Gastroesophageal sphincter (tissue), 4 donors: ENCODE results near the gene TOLLIP. TPM values are rescaled to one million over a fixed set of nuclear protein-coding genes. Genes with fewer than 3 reads are reported as not detected.
"Not testable (repeated sequence)": the region's sequence is repeated elsewhere in the genome, so short reads cannot be mapped to it uniquely, and the experiment has no call there.

ENCODE experiments used
- ATAC-seq: fragments of 150-250 bp; one replicate; pipeline ENCODE4 v1.9.1; 2016; ENCODE audit warnings: mild to moderate bottlenecking, moderate library complexity
- H3K27ac ChIP-seq, 4 donors: fragments of 200-600 bp; sonication (generic) in 3 of 4; 1 replicate in 3 of 4; 2 replicates in 1 of 4; pipeline ENCODE4 v1.5.1; 2016 to 2019
- H3K27me3 ChIP-seq: fragments of 200-600 bp; sonication (generic); one replicate; pipeline ENCODE4 v1.5.1; 2019
- H3K36me3 ChIP-seq, 2 donors: fragments of 200-600 bp; sonication (generic); one replicate each; pipeline ENCODE4 v1.5.1; 2019; ENCODE audit warnings: control low read depth in 1 of 2
- H3K4me1 ChIP-seq, 3 donors: fragments of 200-600 bp; sonication (generic); 1 replicate in 2 of 3; 2 replicates in 1 of 3; pipeline ENCODE4 v1.5.1; 2016 to 2019; ENCODE audit warnings: control low read depth in 2 of 3
- H3K4me3 ChIP-seq, 2 donors: fragments of 200-600 bp; sonication (generic); one replicate each; pipeline ENCODE4 v1.5.1; 2019; ENCODE audit warnings: mild to moderate bottlenecking in 1 of 2, moderate library complexity in 1 of 2
- H3K9me3 ChIP-seq, 3 donors: fragments of 200-600 bp; sonication (generic); one replicate each; pipeline ENCODE4 v1.5.1; 2017 to 2019; ENCODE audit warnings: control low read depth in 2 of 3
- EP300 ChIP-seq: sonication (generic); formaldehyde crosslinking; IDR thresholded peaks from one replicate; pipeline ENCODE4 v1.6.1; 2017; ENCODE audit warnings: antibody characterized with exemption, mild to moderate bottlenecking
- POLR2A ChIP-seq, 2 donors: fragments of 450-650 bp; IDR thresholded peaks; one replicate each; pipeline ENCODE4 v1.6.1; 2017; ENCODE audit warnings: antibody characterized with exemption in 2 of 2, mild to moderate bottlenecking in 2 of 2, moderate library complexity in 1 of 2
- POLR2AphosphoS5 ChIP-seq: sonication (generic); formaldehyde crosslinking; IDR thresholded peaks from one replicate; pipeline ENCODE4 v1.6.1; 2017; ENCODE audit warnings: antibody characterized with exemption
- WGBS, 2 donors: methylation state at CpG; one replicate each; pipeline ENCODE4 v1.1.5; 2018; ENCODE audit warnings: low coverage in 1 of 2; 5-methylcytosine and 5-hydroxymethylcytosine counted together
- total RNA-seq, 4 donors: library from RNA; depleted of rRNA; stranded (reverse); fragments of >200 nt; gene quantifications; one replicate each; pipeline ENCODE4 v1.1.0, GENCODE V29; 2016
- TF ChIP-seq, protein P1 (sequence below), 4 experiments: fragments of 200-600 bp in 2 of 4; fragments of 450-650 bp in 2 of 4; sonication (generic) in 1 of 4; IDR thresholded peaks; one replicate each; pipeline ENCODE4 v1.5.1; 2017 to 2019; ENCODE audit warnings: antibody characterized with exemption in 4 of 4, mild to moderate bottlenecking in 2 of 4, moderate library complexity in 2 of 4

Gene TOLLIP
- total RNA-seq, 4 donors from 2014 or later: 42.3 to 70.6 (median 49.1) TPM

DNA sequence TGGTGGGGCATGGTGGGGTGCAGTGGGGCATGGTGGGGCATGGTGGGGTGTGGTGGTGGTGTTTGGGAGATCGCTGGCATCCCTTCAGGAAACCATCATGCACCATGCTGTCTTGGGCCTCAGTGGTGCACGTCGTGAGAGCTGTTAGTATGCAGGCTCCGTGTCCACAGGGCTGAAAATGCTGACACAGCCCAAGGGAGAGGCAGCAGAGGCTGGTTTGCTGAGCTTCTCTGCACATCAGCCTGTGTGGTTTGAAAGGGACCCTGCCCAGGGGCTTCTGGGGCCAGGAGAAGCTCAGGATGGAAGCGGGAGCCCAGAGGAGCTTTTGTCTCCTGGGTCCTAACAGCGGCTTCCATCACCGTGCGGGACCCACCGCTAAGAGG lies 56.3 kb downstream of the TOLLIP start:
- H3K4me3 ChIP-seq: no peak overlapping the region

DNA sequence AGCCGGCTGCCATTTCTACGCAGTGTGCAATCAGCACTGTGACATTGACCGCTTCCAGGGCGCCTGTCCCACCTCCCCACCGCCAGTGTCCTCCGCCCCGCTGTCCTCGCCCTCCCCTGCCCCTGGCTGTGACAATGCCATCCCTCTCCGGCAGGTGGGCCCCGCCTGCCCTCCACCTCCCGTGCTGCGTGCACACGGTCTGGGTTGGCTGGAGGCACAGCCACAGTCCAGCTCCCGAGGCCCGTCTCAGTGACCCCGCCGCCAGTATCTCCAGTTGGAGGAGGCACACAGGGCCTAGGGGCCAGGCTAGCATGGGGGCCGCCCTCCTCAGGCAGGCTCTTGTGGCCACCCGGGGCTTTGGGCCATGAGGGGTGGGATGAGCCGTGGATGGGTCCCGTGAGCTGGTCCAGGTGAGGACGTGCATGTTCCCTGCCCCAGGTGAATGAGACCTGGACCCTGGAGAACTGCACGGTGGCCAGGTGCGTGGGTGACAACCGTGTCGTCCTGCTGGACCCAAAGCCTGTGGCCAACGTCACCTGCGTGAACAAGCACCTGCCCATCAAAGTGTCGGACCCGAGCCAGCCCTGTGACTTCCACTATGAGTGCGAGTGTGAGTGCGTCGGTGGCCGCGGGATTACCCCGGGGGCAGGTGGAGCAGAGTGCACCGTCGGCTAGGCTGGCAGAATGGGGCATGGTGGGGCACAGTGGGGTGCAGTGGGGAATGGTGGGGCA lies 56.9 kb downstream of the TOLLIP start:
- no peaks in the 10 kb centered on the region for H3K4me1 ChIP-seq
- 93% methylated on average over 3 of the region's 38 CpGs; no CpG with 5 or more reads in 1 of the 2 donors for WGBS, 2 donors
- no peaks in the 10 kb centered on the region for H3K27me3 ChIP-seq
- no peak for ATAC-seq
- TF ChIP-seq POLR2A (IDR thresholded peaks at IDR 0.05) (no peak), EP300 (no peak), POLR2AphosphoS5 (no peak)
- TF ChIP-seq, protein P1, sequence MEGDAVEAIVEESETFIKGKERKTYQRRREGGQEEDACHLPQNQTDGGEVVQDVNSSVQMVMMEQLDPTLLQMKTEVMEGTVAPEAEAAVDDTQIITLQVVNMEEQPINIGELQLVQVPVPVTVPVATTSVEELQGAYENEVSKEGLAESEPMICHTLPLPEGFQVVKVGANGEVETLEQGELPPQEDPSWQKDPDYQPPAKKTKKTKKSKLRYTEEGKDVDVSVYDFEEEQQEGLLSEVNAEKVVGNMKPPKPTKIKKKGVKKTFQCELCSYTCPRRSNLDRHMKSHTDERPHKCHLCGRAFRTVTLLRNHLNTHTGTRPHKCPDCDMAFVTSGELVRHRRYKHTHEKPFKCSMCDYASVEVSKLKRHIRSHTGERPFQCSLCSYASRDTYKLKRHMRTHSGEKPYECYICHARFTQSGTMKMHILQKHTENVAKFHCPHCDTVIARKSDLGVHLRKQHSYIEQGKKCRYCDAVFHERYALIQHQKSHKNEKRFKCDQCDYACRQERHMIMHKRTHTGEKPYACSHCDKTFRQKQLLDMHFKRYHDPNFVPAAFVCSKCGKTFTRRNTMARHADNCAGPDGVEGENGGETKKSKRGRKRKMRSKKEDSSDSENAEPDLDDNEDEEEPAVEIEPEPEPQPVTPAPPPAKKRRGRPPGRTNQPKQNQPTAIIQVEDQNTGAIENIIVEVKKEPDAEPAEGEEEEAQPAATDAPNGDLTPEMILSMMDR (IDR thresholded peaks at IDR 0.05): no peak
- H3K4me3 ChIP-seq: no peak overlapping the region
- H3K27ac ChIP-seq: no peak overlapping the region
- H3K9me3 ChIP-seq: no peaks in the 10 kb centered on the region
- H3K36me3 ChIP-seq: no peaks in the 10 kb centered on the region

More for the DNA sequence above, 56.3 kb downstream of the TOLLIP start:
- ATAC-seq: no peak
- Histone ChIP-seq H3K36me3 (no peaks in the 10 kb centered on the region), H3K27ac (no peak overlapping the region), H3K4me1 (no peaks in the 10 kb centered on the region), H3K9me3 (no peaks in the 10 kb centered on the region), H3K27me3 (no peaks in the 10 kb centered on the region)
- TF ChIP-seq EP300: no peak
- no peak for TF ChIP-seq POLR2A (IDR thresholded peaks at IDR 0.05)
- TF ChIP-seq, protein P1 (IDR thresholded peaks at IDR 0.05): no peak
- TF ChIP-seq POLR2AphosphoS5: no peak
- WGBS, 2 donors: no CpG with 5 or more reads among the region's 9 CpGs

GRCh38 chr11:1251236-1251770 lies 58.1 kb downstream of the TOLLIP start:
- no peak overlapping the region for H3K4me3 ChIP-seq

GRCh38 chr11:1250411-1250810 lies 59.0 kb downstream of the TOLLIP start:
- ATAC-seq, H3K36me3 ChIP-seq, H3K9me3 ChIP-seq, H3K27me3 ChIP-seq, H3K4me3 ChIP-seq, H3K4me1 ChIP-seq, H3K27ac ChIP-seq: not testable (repeated sequence)
- WGBS, 2 donors: 85% methylated on average over 4 of the region's 12 CpGs; no CpG with 5 or more reads in 1 of the 2 donors

More at GRCh38 chr11:1251236-1251770, 58.1 kb downstream of the TOLLIP start:
- Histone ChIP-seq H3K27me3 (no peaks in the 10 kb centered on the region), H3K27ac (no peak overlapping the region), H3K36me3 (no peaks in the 10 kb centered on the region), H3K9me3 (no peaks in the 10 kb centered on the region), H3K4me1 (no peaks in the 10 kb centered on the region)
- TF ChIP-seq, protein P1 (IDR thresholded peaks at IDR 0.05): no peak
- no peak for TF ChIP-seq POLR2AphosphoS5
- no peak for TF ChIP-seq POLR2A (IDR thresholded peaks at IDR 0.05)
- TF ChIP-seq EP300: no peak
- WGBS, 2 donors: 95% methylated on average over 4 to 12 of the region's 16 CpGs
- no peak for ATAC-seq

GRCh38 chr11:1248951-1249350 lies 60.5 kb downstream of the TOLLIP start:
- not testable (repeated sequence) for H3K4me1 ChIP-seq, H3K4me3 ChIP-seq, H3K27me3 ChIP-seq, ATAC-seq, H3K9me3 ChIP-seq, H3K27ac ChIP-seq, H3K36me3 ChIP-seq
- WGBS, 2 donors: 100% methylated on average over 4 of the region's 18 CpGs; no CpG with 5 or more reads in 1 of the 2 donors

- not testable (repeated sequence) for H3K4me1 ChIP-seq, H3K27ac ChIP-seq, H3K9me3 ChIP-seq, H3K4me3 ChIP-seq, H3K27me3 ChIP-seq, H3K36me3 ChIP-seq, ATAC-seq
- WGBS, 2 donors: no CpG with 5 or more reads among the region's 14 CpGs
Measured at GRCh38 chr11:1247026-1247425, 62.4 kb downstream of the TOLLIP start.

DNA sequence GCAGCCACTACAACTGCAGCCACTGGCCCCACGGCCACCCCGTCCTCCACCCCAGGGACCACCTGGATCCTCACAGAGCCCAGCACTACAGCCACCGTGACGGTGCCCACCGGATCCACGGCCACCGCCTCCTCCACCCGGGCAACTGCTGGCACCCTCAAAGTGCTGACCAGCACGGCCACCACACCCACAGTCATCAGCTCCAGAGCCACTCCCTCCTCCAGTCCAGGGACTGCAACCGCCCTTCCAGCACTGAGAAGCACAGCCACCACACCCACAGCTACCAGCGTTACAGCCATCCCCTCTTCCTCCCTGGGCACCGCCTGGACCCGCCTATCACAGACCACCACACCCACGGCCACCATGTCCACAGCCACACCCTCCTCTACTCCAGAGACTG lies 63.1 kb downstream of the TOLLIP start:
- H3K27me3 ChIP-seq, H3K4me3 ChIP-seq, H3K4me1 ChIP-seq, H3K36me3 ChIP-seq, H3K9me3 ChIP-seq, ATAC-seq, H3K27ac ChIP-seq: not testable (repeated sequence)
- 97 to 100% methylated on average over 1 to 6 of the region's 14 CpGs for WGBS, 2 donors

- WGBS, 2 donors: 90 to 100% methylated on average over 1 to 6 of the region's 14 CpGs
Measured at GRCh38 chr11:1245717-1246116, 63.7 kb downstream of the TOLLIP start.

DNA sequence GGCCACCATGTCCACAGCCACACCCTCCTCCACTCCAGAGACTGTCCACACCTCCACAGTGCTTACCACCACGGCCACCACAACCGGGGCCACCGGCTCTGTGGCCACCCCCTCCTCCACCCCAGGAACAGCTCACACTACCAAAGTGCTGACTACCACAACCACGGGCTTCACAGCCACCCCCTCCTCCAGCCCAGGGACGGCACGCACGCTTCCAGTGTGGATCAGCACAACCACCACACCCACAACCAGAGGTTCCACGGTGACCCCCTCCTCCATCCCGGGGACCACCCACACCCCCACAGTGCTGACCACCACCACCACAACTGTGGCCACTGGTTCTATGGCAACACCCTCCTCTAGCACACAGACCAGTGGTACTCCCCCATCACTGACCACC lies 64.9 kb downstream of the TOLLIP start:
- ATAC-seq, H3K36me3 ChIP-seq, H3K27me3 ChIP-seq, H3K27ac ChIP-seq, H3K4me1 ChIP-seq, H3K9me3 ChIP-seq, H3K4me3 ChIP-seq: not testable (repeated sequence)
- 97% methylated on average over 5 of the region's 9 CpGs; no CpG with 5 or more reads in 1 of the 2 donors for WGBS, 2 donors

More at GRCh38 chr11:1245717-1246116, 63.7 kb downstream of the TOLLIP start:
- not testable (repeated sequence) for H3K36me3 ChIP-seq, H3K27me3 ChIP-seq, H3K9me3 ChIP-seq, H3K27ac ChIP-seq, H3K4me3 ChIP-seq, H3K4me1 ChIP-seq, ATAC-seq

DNA sequence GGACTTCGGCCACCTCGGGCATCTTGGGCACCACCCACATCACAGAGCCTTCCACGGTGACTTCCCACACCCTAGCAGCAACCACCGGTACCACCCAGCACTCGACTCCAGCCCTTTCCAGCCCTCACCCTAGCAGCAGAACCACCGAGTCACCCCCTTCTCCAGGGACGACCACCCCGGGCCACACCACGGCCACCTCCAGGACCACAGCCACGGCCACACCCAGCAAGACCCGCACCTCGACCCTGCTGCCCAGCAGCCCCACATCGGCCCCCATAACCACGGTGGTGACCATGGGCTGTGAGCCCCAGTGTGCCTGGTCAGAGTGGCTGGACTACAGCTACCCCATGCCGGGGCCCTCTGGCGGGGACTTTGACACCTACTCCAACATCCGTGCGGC lies 65.9 kb downstream of the TOLLIP start:
- not testable (repeated sequence) for H3K9me3 ChIP-seq, ATAC-seq, H3K27me3 ChIP-seq, H3K36me3 ChIP-seq, H3K4me1 ChIP-seq, H3K27ac ChIP-seq, H3K4me3 ChIP-seq
- WGBS, 2 donors: no CpG with 5 or more reads among the region's 18 CpGs
